Esophagus muscularis mucosa (tissue), 4 donors: ENCODE data around the gene OR6N1. TPM values are rescaled to one million over a fixed set of nuclear protein-coding genes. Genes with fewer than 3 reads are reported as not detected.

Experiments
- DNase-seq: peaks from one replicate; pipeline ENCODE4 v3.0.0-alpha.2; 2017; ENCODE audit errors: extremely low spot score
- H3K27ac ChIP-seq, 4 donors: fragments of 200-600 bp; sonication (generic); replicated peaks in 1 of 4; 1 replicate in 3 of 4; 2 replicates in 1 of 4; pipeline ENCODE4 v1.5.1; 2016 to 2019; ENCODE audit warnings: mild to moderate bottlenecking in 1 of 4
- H3K27me3 ChIP-seq, 4 donors: fragments of 200-600 bp; sonication (generic); one replicate each; pipeline versions ENCODE4 v1.5.1 to v1.6.0; 2016 to 2019
- H3K36me3 ChIP-seq, 4 donors: fragments of 200-600 bp; sonication (generic); one replicate each; pipeline ENCODE4 v1.5.1; 2016 to 2019
- H3K4me1 ChIP-seq, 4 donors: fragments of 200-600 bp; sonication (generic); one replicate each; pipeline ENCODE4 v1.5.1; 2016 to 2019
- H3K4me3 ChIP-seq, 4 donors: fragments of 200-600 bp; sonication (generic); 1 replicate in 2 of 4; 2 replicates in 2 of 4; pipeline ENCODE4 v1.5.1; 2016 to 2019; ENCODE audit warnings: mild to moderate bottlenecking in 4 of 4, moderate library complexity in 1 of 4
- H3K9me3 ChIP-seq, 4 donors: fragments of 200-600 bp; sonication (generic); 1 replicate in 3 of 4; 2 replicates in 1 of 4; pipeline ENCODE4 v1.5.1; 2016 to 2019
- CTCF ChIP-seq, 3 experiments: fragments of 200-600 bp in 2 of 3; fragments of 450-650 bp in 1 of 3; sonication (generic) in 2 of 3; IDR thresholded peaks; one replicate each; pipeline ENCODE4 v1.5.1; 2017 to 2019; ENCODE audit warnings: antibody characterized with exemption in 3 of 3, mild to moderate bottlenecking in 2 of 3, moderate library complexity in 1 of 3
- EP300 ChIP-seq: sonication (generic); formaldehyde crosslinking; IDR thresholded peaks from one replicate; pipeline ENCODE4 v1.6.1; 2017; ENCODE audit warnings: antibody characterized with exemption
- POLR2A ChIP-seq: fragments of 450-650 bp; IDR thresholded peaks from one replicate; pipeline ENCODE4 v1.6.1; 2017; ENCODE audit warnings: antibody characterized with exemption, moderate library complexity, mild to moderate bottlenecking, low read depth
- POLR2AphosphoS5 ChIP-seq, 2 donors: sonication (generic); formaldehyde crosslinking; IDR thresholded peaks; one replicate each; pipeline ENCODE4 v1.6.1; 2017; ENCODE audit warnings: antibody characterized with exemption in 2 of 2
- WGBS: methylation state at CpG from one replicate; pipeline ENCODE4 v1.1.5; 2018; 5-methylcytosine and 5-hydroxymethylcytosine counted together
- intact Hi-C: fragments of 100-400 bp; cut with DNase I; formaldehyde crosslinking; loops from one replicate; pipeline ENCODE4 v1.15.1; 2023
- small RNA-seq, 3 donors: library from RNA; depleted of rRNA; stranded (forward); fragments of <200 nt; gene quantifications; one replicate each; pipeline ENCODE3, GENCODE V24; 2016
- total RNA-seq, 4 donors: library from RNA; depleted of rRNA; stranded (reverse); fragments of >200 nt; gene quantifications; one replicate each; pipeline versions ENCODE4 v1.1.0 to v1.2.1, GENCODE V29; 2016

OR6N1 gene
- total RNA-seq, 4 donors from 2014 or later = not detected

- intact Hi-C loops = no loop called here
- 40% methylated on average over 3 of the region's 3 CpGs for WGBS
- no peaks in the 10 kb centered on the region for H3K36me3 ChIP-seq
- H3K27ac ChIP-seq = no peak overlapping the region
- H3K27me3 ChIP-seq = peaks cover 0 to 3% (median 0%) of the 10 kb centered on the region in 4 donors
- TF ChIP-seq POLR2AphosphoS5 (IDR thresholded peaks at IDR 0.05) = no peak
- TF ChIP-seq CTCF (IDR thresholded peaks at IDR 0.05) = no peak
- no peaks in the 10 kb centered on the region for H3K9me3 ChIP-seq
- DNase-seq = no peak
- no peak overlapping the region for H3K4me3 ChIP-seq
- H3K4me1 ChIP-seq = no peaks in the 10 kb centered on the region
Observed at GRCh38 chr1:158719664-158720063, 52.3 kb downstream of the OR6N1 start.

DNA sequence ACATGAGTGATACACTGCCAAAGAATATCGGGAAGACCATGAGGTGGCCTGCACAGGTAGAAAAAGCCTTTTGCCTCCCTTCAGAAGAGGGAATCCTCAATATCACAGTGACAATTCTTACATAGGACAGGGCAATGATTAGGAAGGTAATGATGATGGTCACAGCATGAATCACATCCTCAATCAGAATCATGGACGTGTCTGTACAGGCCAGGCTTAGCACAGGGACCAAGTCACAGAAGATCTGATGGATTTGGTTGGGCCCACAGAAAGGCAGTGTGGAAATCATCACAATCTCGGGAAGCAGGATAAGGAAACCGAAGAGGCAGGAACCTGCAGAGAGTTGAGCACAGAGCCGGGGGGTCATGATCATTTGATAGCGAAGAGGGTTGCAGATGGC is 54.7 kb downstream of the OR6N1 start:
- no peak overlapping the region for H3K27ac ChIP-seq
- H3K27me3 ChIP-seq = no peaks in the 10 kb centered on the region
- TF ChIP-seq CTCF (IDR thresholded peaks at IDR 0.05) = no peak
- no peak for TF ChIP-seq POLR2A
- no peak for TF ChIP-seq EP300
- TF ChIP-seq POLR2AphosphoS5 (IDR thresholded peaks at IDR 0.05) = no peak
- no peaks in the 10 kb centered on the region for H3K9me3 ChIP-seq
- WGBS = 88% methylated on average over 6 of the region's 6 CpGs
- no peaks in the 10 kb centered on the region for H3K36me3 ChIP-seq
- H3K4me1 ChIP-seq = no peaks in the 10 kb centered on the region
- intact Hi-C loops = no loop called here
- no peak for DNase-seq
- no peak overlapping the region for H3K4me3 ChIP-seq

GRCh38 chr1:158716335-158716734 is 55.7 kb downstream of the OR6N1 start:
- Histone ChIP-seq H3K4me3 (no peak overlapping the region), H3K27ac (no peak overlapping the region), H3K36me3 (no peaks in the 10 kb centered on the region), H3K4me1 (no peaks in the 10 kb centered on the region), H3K9me3 (no peaks in the 10 kb centered on the region), H3K27me3 (peaks cover 0 to 4% (median 0%) of the 10 kb centered on the region in 4 donors)
- 83% methylated on average over 1 of the region's 1 CpG for WGBS
- intact Hi-C loops = no loop called here
- no peak for DNase-seq
- TF ChIP-seq POLR2AphosphoS5 (IDR thresholded peaks at IDR 0.05) (no peak), CTCF (IDR thresholded peaks at IDR 0.05) (no peak), EP300 (no peak), POLR2A (no peak)

DNA sequence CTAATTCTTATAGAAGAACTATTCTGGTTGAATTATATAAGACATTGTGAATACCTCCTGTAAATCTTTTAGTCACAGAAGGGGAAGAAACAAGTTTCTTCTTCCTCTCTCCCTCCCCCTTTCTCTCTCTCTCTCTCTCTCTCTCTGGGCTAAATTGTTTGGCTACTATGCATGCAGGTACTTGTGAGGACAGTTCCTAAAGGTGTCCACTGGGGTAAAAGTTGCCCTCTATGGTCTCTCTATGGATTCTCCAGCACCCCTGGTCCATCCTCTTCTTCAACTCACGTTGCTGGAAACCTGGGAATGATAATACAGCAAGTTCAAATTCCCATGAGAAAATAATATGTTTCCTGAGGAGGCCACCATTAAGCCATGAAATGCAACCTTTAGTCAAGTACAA is 57.2 kb downstream of the OR6N1 start:
- DNase-seq = no peak
- Histone ChIP-seq H3K9me3 (no peaks in the 10 kb centered on the region), H3K4me1 (no peaks in the 10 kb centered on the region), H3K36me3 (no peaks in the 10 kb centered on the region), H3K27ac (no peak overlapping the region), H3K4me3 (no peak overlapping the region), H3K27me3 (peaks cover 0 to 4% (median 0%) of the 10 kb centered on the region in 4 donors)
- TF ChIP-seq POLR2A (no peak), CTCF (IDR thresholded peaks at IDR 0.05) (no peak), POLR2AphosphoS5 (IDR thresholded peaks at IDR 0.05) (no peak), EP300 (no peak)
- intact Hi-C loops = no loop called here
- 30% methylated on average over 1 of the region's 1 CpG for WGBS

Small RNAs within 50 kb of the gene (small RNA-seq; reads per million reads assigned to genes)
- 0 reads per million in 3 donors for gene OR2AQ1P

Other genes starting within 250 kb of the OR6N1 start
- not detected for gene OR6Y1, start 217.8 kb downstream of the OR6N1 start, total RNA-seq
- gene OR6P1, start 201.6 kb downstream of the OR6N1 start, total RNA-seq = not detected
- not detected for gene OR10X1, start 192.3 kb downstream of the OR6N1 start, total RNA-seq
- not detected for gene OR10Z1, start 166.9 kb downstream of the OR6N1 start, total RNA-seq
- gene SPTA1, start 85.5 kb downstream of the OR6N1 start, total RNA-seq = 1 to 10 TPM in 1 of 4 donors, under 1 TPM in 2, not detected in 1; 0.06 to 2.5 (median 0.33) TPM
- not detected for gene OR6K2, start 71.5 kb downstream of the OR6N1 start, total RNA-seq
- not detected for gene OR6K3, start 51.5 kb downstream of the OR6N1 start, total RNA-seq
- not detected for gene OR6K6, start 17.5 kb downstream of the OR6N1 start, total RNA-seq
- not detected for gene OR6N2, start 9.0 kb upstream of the OR6N1 start, total RNA-seq
- 10 to 100 TPM in 1 of 4 donors, 1 to 10 TPM in 3; 2.1 to 19.7 (median 3.2) TPM for gene MNDA, start 59.2 kb upstream of the OR6N1 start, total RNA-seq
- gene PYHIN1, start 159.4 kb upstream of the OR6N1 start, total RNA-seq = 1 to 10 TPM in 2 of 4 donors, not detected in 2; 1.2 to 1.3 TPM
- 100 to 1,000 TPM in 1 of 4 donors, 10 to 100 TPM in 3; 25.7 to 101 (median 35.3) TPM for gene IFI16, start 237.7 kb upstream of the OR6N1 start, total RNA-seq